Kidney (tissue), 14 donors: ENCODE measurements around the gene BBS5. TPM values are rescaled to one million over a fixed set of nuclear protein-coding genes. Genes with fewer than 3 reads are reported as not detected.
A peak's percentile ranks its signal among the peaks of the same experiment; 100 is the strongest.

Experiments used
- DNase-seq, 5 donors: peaks; one replicate each; pipeline ENCODE4 v3.0.0-alpha.2; 2013 to 2020
- FAIRE-seq: peaks from 2 replicates; lab custom pipeline; 2012; peaks lifted over from hg19 to GRCh38; lab: Jason Lieb, UNC
- H3K27ac ChIP-seq, 2 donors: one replicate each; pipeline ENCODE4 v1.7.0; 2013; ENCODE audit warnings: low read depth in 2 of 2, low read length in 2 of 2, inconsistent platforms in 1 of 2
- H3K27me3 ChIP-seq: one replicate; pipeline ENCODE4 v1.7.1; 2013; ENCODE audit warnings: low read length, inconsistent platforms; ENCODE audit not compliant: control insufficient read depth, insufficient read depth
- H3K36me3 ChIP-seq, 3 donors: one replicate each; pipeline versions ENCODE4 v1.7.0 to v1.7.1; 2013; ENCODE audit warnings: low read length in 3 of 3, control low read depth in 1 of 3, inconsistent platforms in 1 of 3; ENCODE audit not compliant: insufficient read depth in 3 of 3, control insufficient read depth in 2 of 3
- H3K4me1 ChIP-seq, 3 donors: one replicate each; pipeline versions ENCODE4 v1.7.0 to v1.7.1; 2013; ENCODE audit warnings: low read length in 3 of 3, inconsistent platforms in 1 of 3, low read depth in 1 of 3; ENCODE audit not compliant: control insufficient read depth in 2 of 3, insufficient read depth in 2 of 3
- H3K4me3 ChIP-seq, 3 donors: one replicate each; pipeline versions ENCODE4 v1.7.0 to v1.8.1; 2013; ENCODE audit warnings: low read length in 3 of 3, control low read depth in 1 of 3, inconsistent platforms in 1 of 3
- H3K9ac ChIP-seq, 3 donors: one replicate each; pipeline versions ENCODE4 v1.7.0 to v1.7.1; 2013; ENCODE audit warnings: low read length in 3 of 3, control low read depth in 1 of 3, inconsistent platforms in 1 of 3
- H3K9me3 ChIP-seq, 3 donors: one replicate each; pipeline versions ENCODE4 v1.7.0 to v1.7.1; 2013; ENCODE audit warnings: low read length in 3 of 3, control low read depth in 1 of 3, inconsistent platforms in 1 of 3; ENCODE audit not compliant: control insufficient read depth in 2 of 3, insufficient read depth in 1 of 3
- intact Hi-C: fragments of 100-400 bp; cut with DNase I; formaldehyde crosslinking; loops from one replicate; pipeline ENCODE4 v1.11.1; 2022
- polyA plus RNA-seq: library from polyadenylated mRNA; stranded (reverse); fragments of 350-450 nt; fragmentation: Illumina TruSeq; extraction: RNeasy Lipid Tissue Mini Kit (QIAGEN cat#74804); gene quantifications from one replicate; pipeline ENCODE4 v1.2.3, GENCODE V29; 2014; ENCODE audit warnings: low read depth, low replicate concordance; ENCODE audit not compliant: insufficient read depth
- total RNA-seq: library from RNA; stranded (reverse); fragmentation: NEBNext Ultra II Directional; extraction: Animal tissue kit (Norgen Biotek cat#: 25700); gene quantifications from one replicate; pipeline ENCODE4 v1.2.1, GENCODE V29; 2021
- TF ChIP-seq, protein P1 (sequence below): IDR thresholded peaks from 3 replicates; pipeline ENCODE4 v1.5.1; 2012; ENCODE audit warnings: mild to moderate bottlenecking, moderate library complexity, borderline replicate concordance; ENCODE audit not compliant: insufficient read depth; ENCODE audit errors: extremely low read depth
- donor health status: control.
- donor health status: control.
- donor health status: control.
- donor health status: control.
- donor health status: control.
- donor health status: DM: yes; HTN: yes; CAD: no.
- donor health status: Normal renal cell carcinoma (clear cell type).

BBS5 gene
- total and polyA plus RNA-seq, 2 donors from 2014 or later, result 9.1 to 13.5 TPM

DNA sequence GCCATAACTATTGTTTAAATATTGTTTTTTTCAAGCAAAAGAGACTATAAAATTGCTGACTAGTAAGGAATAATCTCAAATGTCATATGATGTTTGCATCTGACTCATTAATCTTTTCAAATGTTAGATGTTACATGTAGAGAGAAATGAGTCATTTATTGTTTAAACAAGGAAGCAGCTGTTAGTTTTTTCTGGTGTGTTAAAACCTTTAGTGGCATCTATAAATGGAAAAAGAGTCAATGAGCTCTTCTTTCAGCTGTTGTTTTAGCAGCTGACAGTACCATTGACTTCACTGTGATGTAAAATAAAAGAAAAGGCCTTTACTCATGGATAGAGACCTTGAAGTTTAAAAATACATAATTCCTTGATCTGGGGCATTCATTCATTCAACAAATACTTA, 28.4 kb downstream of the BBS5 start:
- no peak overlapping the region for H3K9ac ChIP-seq
- TF ChIP-seq, protein P1, sequence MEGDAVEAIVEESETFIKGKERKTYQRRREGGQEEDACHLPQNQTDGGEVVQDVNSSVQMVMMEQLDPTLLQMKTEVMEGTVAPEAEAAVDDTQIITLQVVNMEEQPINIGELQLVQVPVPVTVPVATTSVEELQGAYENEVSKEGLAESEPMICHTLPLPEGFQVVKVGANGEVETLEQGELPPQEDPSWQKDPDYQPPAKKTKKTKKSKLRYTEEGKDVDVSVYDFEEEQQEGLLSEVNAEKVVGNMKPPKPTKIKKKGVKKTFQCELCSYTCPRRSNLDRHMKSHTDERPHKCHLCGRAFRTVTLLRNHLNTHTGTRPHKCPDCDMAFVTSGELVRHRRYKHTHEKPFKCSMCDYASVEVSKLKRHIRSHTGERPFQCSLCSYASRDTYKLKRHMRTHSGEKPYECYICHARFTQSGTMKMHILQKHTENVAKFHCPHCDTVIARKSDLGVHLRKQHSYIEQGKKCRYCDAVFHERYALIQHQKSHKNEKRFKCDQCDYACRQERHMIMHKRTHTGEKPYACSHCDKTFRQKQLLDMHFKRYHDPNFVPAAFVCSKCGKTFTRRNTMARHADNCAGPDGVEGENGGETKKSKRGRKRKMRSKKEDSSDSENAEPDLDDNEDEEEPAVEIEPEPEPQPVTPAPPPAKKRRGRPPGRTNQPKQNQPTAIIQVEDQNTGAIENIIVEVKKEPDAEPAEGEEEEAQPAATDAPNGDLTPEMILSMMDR, result no peak
- H3K27ac ChIP-seq, result no peak overlapping the region
- H3K4me1 ChIP-seq, result no peaks in the 10 kb centered on the region
- intact Hi-C loops, result no loop called here
- H3K4me3 ChIP-seq, result no peak overlapping the region
- no peak for DNase-seq
- no peaks in the 10 kb centered on the region for H3K36me3 ChIP-seq
- no peak for FAIRE-seq
- no peaks in the 10 kb centered on the region for H3K9me3 ChIP-seq
- no peaks in the 10 kb centered on the region for H3K27me3 ChIP-seq

GRCh38 chr2:169509298-169509885, 30.1 kb downstream of the BBS5 start, which contains the start of gene KLHL41:
KLHL41 (plus strand) TSS chr2:169509702; CDS start chr2:169509779, 77 bp downstream.
- no peaks in the 10 kb centered on the region for H3K9me3 ChIP-seq

GRCh38 chr2:169509955-169510354, 30.7 kb downstream of the BBS5 start:
- DNase-seq, result no peak
- no peaks in the 10 kb centered on the region for H3K9me3 ChIP-seq
- no peak for FAIRE-seq

More at GRCh38 chr2:169509298-169509885, 30.1 kb downstream of the BBS5 start, which contains the start of gene KLHL41:
- H3K27me3 ChIP-seq, result no peaks in the 10 kb centered on the region
- no peaks in the 10 kb centered on the region for H3K36me3 ChIP-seq
- no peaks in the 10 kb centered on the region for H3K4me1 ChIP-seq
- TF ChIP-seq, protein P1, result no peak
- H3K27ac ChIP-seq, result no peak within 1 kb of the TSS
- intact Hi-C loops, result no loop called here
- H3K9ac ChIP-seq, result no peak within 1 kb of the TSS
- FAIRE-seq, result no peak
- peak in 2 of 5 donors; percentile 16 to 43 for DNase-seq
- H3K4me3 ChIP-seq, result no peak within 1 kb of the TSS

More at GRCh38 chr2:169509955-169510354, 30.7 kb downstream of the BBS5 start:
- Histone ChIP-seq H3K9ac (no peak overlapping the region), H3K4me3 (no peak overlapping the region), H3K36me3 (no peaks in the 10 kb centered on the region), H3K27me3 (no peaks in the 10 kb centered on the region), H3K4me1 (no peaks in the 10 kb centered on the region), H3K27ac (no peak overlapping the region)
- TF ChIP-seq, protein P1, result no peak
- intact Hi-C loops, result no loop called here
